ENCODE results near the gene SLC18A3. TPM values are rescaled to one million over a fixed set of nuclear protein-coding genes. Genes with fewer than 3 reads are reported as not detected.

SLC18A3 gene
- polyA plus RNA-seq, 1 of the 3 experiments (the other 2 are of a cell fraction) = 1.7 TPM

DNA sequence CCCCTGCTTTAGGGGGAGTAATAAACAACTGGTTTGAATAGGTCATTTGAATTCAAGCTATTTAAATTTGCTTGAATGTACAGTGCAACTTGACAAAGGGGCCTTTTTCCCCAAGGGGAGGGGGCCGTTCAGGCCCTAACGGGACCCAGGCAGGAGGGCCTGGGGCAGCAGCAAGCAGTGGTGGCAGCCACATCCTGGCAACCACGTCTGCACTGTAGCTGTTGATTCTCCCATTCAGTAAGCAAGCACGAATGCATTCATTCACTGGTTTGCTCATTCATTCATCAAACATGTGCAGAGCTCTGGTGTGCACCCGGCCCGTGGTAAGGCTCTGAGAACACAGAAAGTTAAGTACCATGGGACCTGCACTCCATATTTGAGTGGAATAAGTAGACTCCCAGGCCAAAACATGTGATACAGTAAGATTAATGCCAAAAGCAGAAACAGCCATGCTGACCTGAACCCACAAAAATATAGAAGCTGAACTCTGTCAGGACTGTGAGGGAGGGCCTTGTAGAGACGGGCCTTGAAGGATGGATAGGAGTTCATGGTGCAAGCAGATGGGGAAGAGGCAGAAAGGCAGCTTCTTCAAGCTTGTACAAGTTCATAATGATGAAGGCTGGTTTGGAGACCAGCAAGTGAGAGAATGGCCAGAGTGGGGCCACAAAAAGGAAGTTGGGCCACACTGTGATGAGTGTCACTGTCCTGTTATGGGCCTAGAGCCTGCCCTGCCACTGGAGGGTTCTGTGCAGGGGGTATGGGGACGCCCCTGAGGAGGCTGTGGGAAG, 40.0 kb downstream of the SLC18A3 start (continued):
- TF ChIP-seq, protein P1, sequence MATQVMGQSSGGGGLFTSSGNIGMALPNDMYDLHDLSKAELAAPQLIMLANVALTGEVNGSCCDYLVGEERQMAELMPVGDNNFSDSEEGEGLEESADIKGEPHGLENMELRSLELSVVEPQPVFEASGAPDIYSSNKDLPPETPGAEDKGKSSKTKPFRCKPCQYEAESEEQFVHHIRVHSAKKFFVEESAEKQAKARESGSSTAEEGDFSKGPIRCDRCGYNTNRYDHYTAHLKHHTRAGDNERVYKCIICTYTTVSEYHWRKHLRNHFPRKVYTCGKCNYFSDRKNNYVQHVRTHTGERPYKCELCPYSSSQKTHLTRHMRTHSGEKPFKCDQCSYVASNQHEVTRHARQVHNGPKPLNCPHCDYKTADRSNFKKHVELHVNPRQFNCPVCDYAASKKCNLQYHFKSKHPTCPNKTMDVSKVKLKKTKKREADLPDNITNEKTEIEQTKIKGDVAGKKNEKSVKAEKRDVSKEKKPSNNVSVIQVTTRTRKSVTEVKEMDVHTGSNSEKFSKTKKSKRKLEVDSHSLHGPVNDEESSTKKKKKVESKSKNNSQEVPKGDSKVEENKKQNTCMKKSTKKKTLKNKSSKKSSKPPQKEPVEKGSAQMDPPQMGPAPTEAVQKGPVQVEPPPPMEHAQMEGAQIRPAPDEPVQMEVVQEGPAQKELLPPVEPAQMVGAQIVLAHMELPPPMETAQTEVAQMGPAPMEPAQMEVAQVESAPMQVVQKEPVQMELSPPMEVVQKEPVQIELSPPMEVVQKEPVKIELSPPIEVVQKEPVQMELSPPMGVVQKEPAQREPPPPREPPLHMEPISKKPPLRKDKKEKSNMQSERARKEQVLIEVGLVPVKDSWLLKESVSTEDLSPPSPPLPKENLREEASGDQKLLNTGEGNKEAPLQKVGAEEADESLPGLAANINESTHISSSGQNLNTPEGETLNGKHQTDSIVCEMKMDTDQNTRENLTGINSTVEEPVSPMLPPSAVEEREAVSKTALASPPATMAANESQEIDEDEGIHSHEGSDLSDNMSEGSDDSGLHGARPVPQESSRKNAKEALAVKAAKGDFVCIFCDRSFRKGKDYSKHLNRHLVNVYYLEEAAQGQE (IDR thresholded peaks at IDR 0.05; ENCODE audit: low read depth, low read length) = no peak
- TF ChIP-seq SMC3 (IDR thresholded peaks at IDR 0.05; ENCODE audit: low read depth, low read length) (no peak), FOXJ3 (CRISPR knock-in tag; IDR thresholded peaks at IDR 0.05) (no peak), JUND (IDR thresholded peaks at IDR 0.05) (no peak), FOSL2 (IDR thresholded peaks at IDR 0.05; ENCODE audit: borderline replicate concordance, low read depth) (no peak)
- TF ChIP-seq, protein P2, sequence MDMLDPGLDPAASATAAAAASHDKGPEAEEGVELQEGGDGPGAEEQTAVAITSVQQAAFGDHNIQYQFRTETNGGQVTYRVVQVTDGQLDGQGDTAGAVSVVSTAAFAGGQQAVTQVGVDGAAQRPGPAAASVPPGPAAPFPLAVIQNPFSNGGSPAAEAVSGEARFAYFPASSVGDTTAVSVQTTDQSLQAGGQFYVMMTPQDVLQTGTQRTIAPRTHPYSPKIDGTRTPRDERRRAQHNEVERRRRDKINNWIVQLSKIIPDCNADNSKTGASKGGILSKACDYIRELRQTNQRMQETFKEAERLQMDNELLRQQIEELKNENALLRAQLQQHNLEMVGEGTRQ (IDR thresholded peaks at IDR 0.05; ENCODE audit: borderline replicate concordance, low read depth, low read length) = no peak
- TF ChIP-seq, protein P3, sequence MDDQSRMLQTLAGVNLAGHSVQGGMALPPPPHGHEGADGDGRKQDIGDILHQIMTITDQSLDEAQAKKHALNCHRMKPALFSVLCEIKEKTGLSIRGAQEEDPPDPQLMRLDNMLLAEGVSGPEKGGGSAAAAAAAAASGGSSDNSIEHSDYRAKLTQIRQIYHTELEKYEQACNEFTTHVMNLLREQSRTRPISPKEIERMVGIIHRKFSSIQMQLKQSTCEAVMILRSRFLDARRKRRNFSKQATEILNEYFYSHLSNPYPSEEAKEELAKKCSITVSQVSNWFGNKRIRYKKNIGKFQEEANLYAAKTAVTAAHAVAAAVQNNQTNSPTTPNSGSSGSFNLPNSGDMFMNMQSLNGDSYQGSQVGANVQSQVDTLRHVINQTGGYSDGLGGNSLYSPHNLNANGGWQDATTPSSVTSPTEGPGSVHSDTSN (IDR thresholded peaks at IDR 0.05) = no peak
- TF ChIP-seq, protein P4, sequence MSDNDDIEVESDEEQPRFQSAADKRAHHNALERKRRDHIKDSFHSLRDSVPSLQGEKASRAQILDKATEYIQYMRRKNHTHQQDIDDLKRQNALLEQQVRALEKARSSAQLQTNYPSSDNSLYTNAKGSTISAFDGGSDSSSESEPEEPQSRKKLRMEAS (IDR thresholded peaks at IDR 0.05; ENCODE audit: low read depth) = no peak
- TF ChIP-seq, protein P5, sequence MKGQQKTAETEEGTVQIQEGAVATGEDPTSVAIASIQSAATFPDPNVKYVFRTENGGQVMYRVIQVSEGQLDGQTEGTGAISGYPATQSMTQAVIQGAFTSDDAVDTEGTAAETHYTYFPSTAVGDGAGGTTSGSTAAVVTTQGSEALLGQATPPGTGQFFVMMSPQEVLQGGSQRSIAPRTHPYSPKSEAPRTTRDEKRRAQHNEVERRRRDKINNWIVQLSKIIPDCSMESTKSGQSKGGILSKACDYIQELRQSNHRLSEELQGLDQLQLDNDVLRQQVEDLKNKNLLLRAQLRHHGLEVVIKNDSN (IDR thresholded peaks at IDR 0.05; ENCODE audit: borderline replicate concordance, low read depth) = no peak

DNA sequence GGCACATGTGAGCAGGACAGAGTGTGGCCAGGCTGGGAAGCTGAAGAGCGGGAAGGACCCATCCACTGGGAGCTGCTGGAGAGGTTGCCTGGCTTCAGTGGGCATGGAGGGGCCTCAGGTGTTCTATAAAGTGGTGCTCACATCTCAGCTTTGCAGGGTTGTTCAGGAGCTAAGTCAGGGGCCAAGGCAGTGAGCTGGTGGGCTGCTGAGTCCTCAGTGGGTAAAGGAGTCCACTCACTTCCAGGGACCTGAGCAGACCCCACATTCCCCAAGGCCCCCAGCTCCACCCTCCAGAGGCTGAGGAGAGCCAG, 40.6 kb downstream of the SLC18A3 start:
- H3K36me3 ChIP-seq (replicated peaks in 1 of 2; ENCODE audit: control insufficient read depth in 1 of 2, insufficient read depth in 2 of 2, low read length in 1 of 2) = no peaks in the 10 kb centered on the region
- peaks cover 0 to 12% of the 10 kb centered on the region in 2 experiments; a peak in 1 of 4 replicates for H3K4me1 ChIP-seq (ENCODE audit: control insufficient read depth in 1 of 2, insufficient read depth in 2 of 2, low read depth in 1 of 2, low read length in 1 of 2)
- H3K79me2 ChIP-seq (ENCODE audit: insufficient read depth) = no peaks in the 10 kb centered on the region
- H2AFZ ChIP-seq (ENCODE audit: low read depth) = no peak overlapping the region
- H3K4me3 ChIP-seq (ENCODE audit: low read depth in 2 of 2, low read length in 1 of 2) = no peak overlapping the region
- H3K9me2 ChIP-seq = no peaks in the 10 kb centered on the region
- CTCF ChIA-PET = interaction anchor here (0.8 to 1.6 kb wide), 3 partner anchors 12 to 58 kb away, joined by 3 read pairs; no protein-coding TSS in a partner anchor
- no peaks in the 10 kb centered on the region for H3K9me3 ChIP-seq
- POLR2A ChIA-PET = no interaction called here
- DNase-seq = peak; percentile 4
- H3K9ac ChIP-seq = no peak overlapping the region
- no peaks in the 10 kb centered on the region for H3K27me3 ChIP-seq (ENCODE audit: insufficient read depth)
- H3K27ac ChIP-seq (ENCODE audit: low read depth in 2 of 2, low read length in 1 of 2) = no peak overlapping the region
- no peak for TF ChIP-seq SMC3 (IDR thresholded peaks at IDR 0.05; ENCODE audit: low read depth, low read length)
- TF ChIP-seq, protein P6, sequence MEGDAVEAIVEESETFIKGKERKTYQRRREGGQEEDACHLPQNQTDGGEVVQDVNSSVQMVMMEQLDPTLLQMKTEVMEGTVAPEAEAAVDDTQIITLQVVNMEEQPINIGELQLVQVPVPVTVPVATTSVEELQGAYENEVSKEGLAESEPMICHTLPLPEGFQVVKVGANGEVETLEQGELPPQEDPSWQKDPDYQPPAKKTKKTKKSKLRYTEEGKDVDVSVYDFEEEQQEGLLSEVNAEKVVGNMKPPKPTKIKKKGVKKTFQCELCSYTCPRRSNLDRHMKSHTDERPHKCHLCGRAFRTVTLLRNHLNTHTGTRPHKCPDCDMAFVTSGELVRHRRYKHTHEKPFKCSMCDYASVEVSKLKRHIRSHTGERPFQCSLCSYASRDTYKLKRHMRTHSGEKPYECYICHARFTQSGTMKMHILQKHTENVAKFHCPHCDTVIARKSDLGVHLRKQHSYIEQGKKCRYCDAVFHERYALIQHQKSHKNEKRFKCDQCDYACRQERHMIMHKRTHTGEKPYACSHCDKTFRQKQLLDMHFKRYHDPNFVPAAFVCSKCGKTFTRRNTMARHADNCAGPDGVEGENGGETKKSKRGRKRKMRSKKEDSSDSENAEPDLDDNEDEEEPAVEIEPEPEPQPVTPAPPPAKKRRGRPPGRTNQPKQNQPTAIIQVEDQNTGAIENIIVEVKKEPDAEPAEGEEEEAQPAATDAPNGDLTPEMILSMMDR (IDR thresholded peaks at IDR 0.05) = no peak
- TF ChIP-seq FOSL2 (IDR thresholded peaks at IDR 0.05; ENCODE audit: borderline replicate concordance, low read depth) = no peak
- TF ChIP-seq RCOR1 (IDR thresholded peaks at IDR 0.05; ENCODE audit: low read length) = no peak
- no peak for TF ChIP-seq GATA2 (CRISPR knock-in tag; IDR thresholded peaks at IDR 0.05)
- TF ChIP-seq SIN3A (IDR thresholded peaks at IDR 0.05; ENCODE audit: borderline replicate concordance, low read depth, low read length) = no peak
- TF ChIP-seq, protein P4 (IDR thresholded peaks at IDR 0.05; ENCODE audit: low read depth) = no peak
- no peaks in the 10 kb centered on the region for H3F3A ChIP-seq (replicated peaks; ENCODE audit: insufficient read depth)
- WGBS (ENCODE audit: low lambda C conversion rate) = 83% methylated on average over 1 of the region's 1 CpG
- no peaks in the 10 kb centered on the region for H4K20me1 ChIP-seq (ENCODE audit: insufficient read depth)
- no peak overlapping the region for H3K4me2 ChIP-seq
